Panc1 (cell line): Measurements from ENCODE around the gene GOLPH3. TPM values are rescaled to one million over a fixed set of nuclear protein-coding genes. Genes with fewer than 3 reads are reported as not detected.

Experiments
- ATAC-seq: fragments of 200-7000 bp; cut with Tn5 transposase; 2 replicates; pipeline ENCODE4 v1.9.1; 2020; ENCODE audit warnings: mild to moderate bottlenecking, moderate library complexity
- BruUV-seq: library from RNA; stranded (reverse); fragments of 400-500 nt; replicated peaks from 2 replicates; lab custom pipeline; 2021; lab: Mats Ljungman, UMichigan
- CTCF ChIA-PET: fragments of 300-600 bp; sonication (Branson Sonifier 250); formaldehyde crosslinking; loops from one replicate; lab custom pipeline; 2022; ENCODE audit warnings: antibody characterized with exemption; lab: Charles Lee
- POLR2A ChIA-PET: fragments of 300-600 bp; sonication (Branson Sonifier 250); formaldehyde crosslinking; loops from one replicate; lab custom pipeline; 2022; ENCODE audit warnings: antibody characterized with exemption; lab: Charles Lee
- DNase-seq: peaks from one replicate; pipeline ENCODE4 v3.0.0-alpha.2; 2010; ENCODE audit warnings: low read depth, low spot score
- H3K27ac ChIP-seq: 2 replicates; pipeline ENCODE4 v1.5.1; 2011; ENCODE audit warnings: mild to moderate bottlenecking, low read length, inconsistent platforms
- H3K27me3 ChIP-seq: fragments of 200-500 bp; sonication (Bioruptor generic); 2 replicates; pipeline ENCODE4 v1.6.0; 2014; ENCODE audit warnings: low read length, inconsistent platforms; ENCODE audit not compliant: control insufficient read depth, insufficient read depth
- H3K36me3 ChIP-seq: fragments of 200-500 bp; sonication (Bioruptor generic); 2 replicates; pipeline ENCODE4 v1.5.1; 2014; ENCODE audit warnings: inconsistent platforms, mild to moderate bottlenecking, low read length, moderate library complexity; ENCODE audit not compliant: control insufficient read depth, insufficient read depth
- H3K4me1 ChIP-seq: 2 replicates; pipeline ENCODE4 v1.5.1; 2011; ENCODE audit warnings: inconsistent platforms, mild to moderate bottlenecking, low read length, moderate library complexity; ENCODE audit not compliant: control insufficient read depth, insufficient read depth
- H3K4me3 ChIP-seq, 2 experiments: 2 replicates each; pipeline ENCODE4 v1.5.1; 2011 to 2012; ENCODE audit warnings: low read depth in 2 of 2, low read length in 2 of 2, mild to moderate bottlenecking in 2 of 2, inconsistent platforms in 1 of 2, moderate library complexity in 1 of 2
- H3K9me3 ChIP-seq: fragments of 200-500 bp; sonication (Bioruptor generic); 2 replicates; pipeline ENCODE4 v1.5.1; 2014; ENCODE audit warnings: low read depth, mild to moderate bottlenecking, inconsistent platforms, low read length, moderate library complexity; ENCODE audit not compliant: control insufficient read depth, insufficient read depth
- CTCF ChIP-seq: fragments of 450-650 bp; IDR thresholded peaks from 2 replicates; pipeline ENCODE4 v1.5.1; 2017; ENCODE audit warnings: mild to moderate bottlenecking
- POLR2AphosphoS5 ChIP-seq: IDR thresholded peaks from 2 replicates; pipeline ENCODE4 v1.6.1; 2012; ENCODE audit warnings: mild to moderate bottlenecking, low read depth, low read length, moderate library complexity
- SIN3A ChIP-seq: IDR thresholded peaks from 2 replicates; pipeline ENCODE4 v1.6.1; 2012; ENCODE audit warnings: low read depth, mild to moderate bottlenecking, low read length, moderate library complexity, borderline replicate concordance; ENCODE audit not compliant: insufficient read depth
- TCF7L2 ChIP-seq: IDR thresholded peaks from 2 replicates; pipeline ENCODE4 v1.6.1; 2011; ENCODE audit warnings: mild to moderate bottlenecking, low read depth, low read length, inconsistent platforms
- in situ Hi-C: cut with HindIII; loops from 2 replicates; pipeline ENCODE4 v1.10.0; 2016; ENCODE audit warnings: low sequenced_read_pairs, low pct_unique_long_range_greater_than_20kb
- intact Hi-C: fragments of 100-400 bp; cut with micrococcal nuclease; formaldehyde crosslinking; loops from one replicate; pipeline ENCODE4 v1.10.0; 2022; ENCODE audit not compliant: unreplicated experiment
- total RNA-seq: library from RNA; stranded (reverse); gene quantifications from one replicate; pipeline ENCODE4 v1.2.1, GENCODE V29; 2021; ENCODE audit not compliant: unreplicated experiment
- TF ChIP-seq, protein P1 (sequence below), 2 experiments: IDR thresholded peaks; 2 replicates each; pipeline ENCODE4 v1.6.1; 2011 to 2012; ENCODE audit warnings: low read depth in 2 of 2, control low read depth in 1 of 2, low read length in 1 of 2, mild to moderate bottlenecking in 1 of 2, moderate library complexity in 1 of 2; ENCODE audit not compliant: insufficient read depth in 1 of 2

The GOLPH3 gene
- total RNA-seq, 1 experiment from 2014 or later = 89.7 TPM

DNA sequence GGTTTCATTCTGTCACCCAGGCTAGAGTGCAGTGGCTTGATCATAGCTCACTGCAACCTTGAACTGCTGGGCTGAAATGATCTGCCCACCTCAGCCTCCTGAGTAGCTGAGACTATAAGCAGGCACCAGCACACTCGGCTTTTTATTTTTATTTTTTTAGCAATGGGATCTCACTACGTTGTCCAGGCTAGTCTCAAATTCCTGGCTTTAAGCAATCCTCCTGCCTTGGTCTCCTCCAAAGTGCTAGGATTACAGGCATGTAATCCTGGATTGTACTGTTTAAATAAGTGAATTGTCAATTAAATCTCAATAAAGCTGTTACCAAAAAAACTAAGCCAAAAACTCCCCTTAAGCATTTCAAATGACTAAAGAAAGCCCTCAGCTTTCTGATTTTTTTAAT, 18.9 kb downstream of the GOLPH3 start:
- DNase-seq = no peak
- Histone ChIP-seq H3K4me3 (no peak overlapping the region), H3K9me3 (no peaks in the 10 kb centered on the region), H3K4me1 (no peaks in the 10 kb centered on the region; the same call in 1 of the 2 replicates), H3K27me3 (no peaks in the 10 kb centered on the region), H3K27ac (no peak overlapping the region), H3K36me3 (no peaks in the 10 kb centered on the region)
- TF ChIP-seq SIN3A (no peak), TCF7L2 (no peak), CTCF (no peak), POLR2AphosphoS5 (no peak)
- TF ChIP-seq, protein P1, sequence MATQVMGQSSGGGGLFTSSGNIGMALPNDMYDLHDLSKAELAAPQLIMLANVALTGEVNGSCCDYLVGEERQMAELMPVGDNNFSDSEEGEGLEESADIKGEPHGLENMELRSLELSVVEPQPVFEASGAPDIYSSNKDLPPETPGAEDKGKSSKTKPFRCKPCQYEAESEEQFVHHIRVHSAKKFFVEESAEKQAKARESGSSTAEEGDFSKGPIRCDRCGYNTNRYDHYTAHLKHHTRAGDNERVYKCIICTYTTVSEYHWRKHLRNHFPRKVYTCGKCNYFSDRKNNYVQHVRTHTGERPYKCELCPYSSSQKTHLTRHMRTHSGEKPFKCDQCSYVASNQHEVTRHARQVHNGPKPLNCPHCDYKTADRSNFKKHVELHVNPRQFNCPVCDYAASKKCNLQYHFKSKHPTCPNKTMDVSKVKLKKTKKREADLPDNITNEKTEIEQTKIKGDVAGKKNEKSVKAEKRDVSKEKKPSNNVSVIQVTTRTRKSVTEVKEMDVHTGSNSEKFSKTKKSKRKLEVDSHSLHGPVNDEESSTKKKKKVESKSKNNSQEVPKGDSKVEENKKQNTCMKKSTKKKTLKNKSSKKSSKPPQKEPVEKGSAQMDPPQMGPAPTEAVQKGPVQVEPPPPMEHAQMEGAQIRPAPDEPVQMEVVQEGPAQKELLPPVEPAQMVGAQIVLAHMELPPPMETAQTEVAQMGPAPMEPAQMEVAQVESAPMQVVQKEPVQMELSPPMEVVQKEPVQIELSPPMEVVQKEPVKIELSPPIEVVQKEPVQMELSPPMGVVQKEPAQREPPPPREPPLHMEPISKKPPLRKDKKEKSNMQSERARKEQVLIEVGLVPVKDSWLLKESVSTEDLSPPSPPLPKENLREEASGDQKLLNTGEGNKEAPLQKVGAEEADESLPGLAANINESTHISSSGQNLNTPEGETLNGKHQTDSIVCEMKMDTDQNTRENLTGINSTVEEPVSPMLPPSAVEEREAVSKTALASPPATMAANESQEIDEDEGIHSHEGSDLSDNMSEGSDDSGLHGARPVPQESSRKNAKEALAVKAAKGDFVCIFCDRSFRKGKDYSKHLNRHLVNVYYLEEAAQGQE (IDR thresholded peaks at IDR 0.05; ENCODE audit: insufficient read depth in 1 of 2, low read depth in 2 of 2, low read length in 1 of 2) = no peak
- ChIA-PET CTCF (interaction anchor here (0.6 kb wide), 1 partner anchor 259 kb away, joined by 3 read pairs; no protein-coding TSS in a partner anchor), POLR2A (no interaction called here)
- ATAC-seq = no peak
- no TSS peak for BruUV-seq
- in situ Hi-C loops (no loop called here), intact Hi-C loops (no loop called here)

- CTCF ChIA-PET = no interaction called here
- intact Hi-C loops = no loop called here
- no peak overlapping the region for H3K27ac ChIP-seq
- in situ Hi-C loops = no loop called here
- no peaks in the 10 kb centered on the region for H3K4me1 ChIP-seq
- no peaks in the 10 kb centered on the region for H3K9me3 ChIP-seq
- DNase-seq (no peak), ATAC-seq (no peak)
- no TSS peak for BruUV-seq
- no peak overlapping the region for H3K4me3 ChIP-seq
- POLR2A ChIA-PET = no interaction called here
- TF ChIP-seq CTCF (no peak), POLR2AphosphoS5 (no peak), SIN3A (no peak), TCF7L2 (no peak)
- TF ChIP-seq, protein P1 (IDR thresholded peaks at IDR 0.05; ENCODE audit: insufficient read depth in 1 of 2, low read depth in 2 of 2, low read length in 1 of 2) = no peak
- H3K36me3 ChIP-seq = no peaks in the 10 kb centered on the region
- H3K27me3 ChIP-seq = no peaks in the 10 kb centered on the region
These were observed 20.4 kb downstream of the GOLPH3 start for GRCh38 chr5:32153723-32154122.
